ENCODE data around the gene ELMOD1.

GRCh38 chr11:107708792-107709191 lies 117.8 kb downstream of the ELMOD1 start:
- TF ChIP-seq REST (IDR thresholded peaks at IDR 0.05; ENCODE audit: low read depth) (no peak), FOXM1 (IDR thresholded peaks at IDR 0.05; ENCODE audit: borderline replicate concordance, low read depth) (no peak), EP300 (IDR thresholded peaks at IDR 0.05; ENCODE audit: borderline replicate concordance) (no peak), CEBPB (IDR thresholded peaks at IDR 0.05) (no peak), MAX (IDR thresholded peaks at IDR 0.05) (no peak)
